Stimulated activated CD8-positive, alpha-beta memory T cell treated with anti-CD3 and anti-CD28 coated beads, Interleukin-4, amount 100 ng/mL, for 24 hours (primary cell): ENCODE results near the gene PRSS21.

Experiments
- DNase-seq: peaks from one replicate; pipeline ENCODE4 v3.0.0-alpha.2; 2020; ENCODE audit warnings: low read depth

The PRSS21 gene

DNA sequence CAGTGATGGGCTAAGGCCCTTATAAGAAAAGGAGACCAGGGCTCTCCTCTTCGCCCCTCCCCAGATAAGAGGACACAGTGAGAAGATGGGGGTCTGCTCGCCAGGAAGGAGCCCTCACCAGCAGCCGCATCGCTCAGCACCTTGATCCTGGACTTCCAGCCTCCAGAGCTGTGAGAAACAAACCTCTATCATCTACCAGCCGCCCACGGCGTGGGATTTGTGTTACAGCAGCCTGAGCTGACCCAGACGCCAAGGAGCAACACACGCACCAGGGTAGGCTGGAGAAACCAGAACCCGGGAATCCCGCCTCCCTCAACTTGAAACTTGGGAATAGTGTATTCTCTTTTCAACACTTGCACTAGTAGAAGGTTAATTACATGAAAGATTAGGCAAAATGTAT, 8.9 kb downstream of the PRSS21 start:
- no peak for DNase-seq

DNA sequence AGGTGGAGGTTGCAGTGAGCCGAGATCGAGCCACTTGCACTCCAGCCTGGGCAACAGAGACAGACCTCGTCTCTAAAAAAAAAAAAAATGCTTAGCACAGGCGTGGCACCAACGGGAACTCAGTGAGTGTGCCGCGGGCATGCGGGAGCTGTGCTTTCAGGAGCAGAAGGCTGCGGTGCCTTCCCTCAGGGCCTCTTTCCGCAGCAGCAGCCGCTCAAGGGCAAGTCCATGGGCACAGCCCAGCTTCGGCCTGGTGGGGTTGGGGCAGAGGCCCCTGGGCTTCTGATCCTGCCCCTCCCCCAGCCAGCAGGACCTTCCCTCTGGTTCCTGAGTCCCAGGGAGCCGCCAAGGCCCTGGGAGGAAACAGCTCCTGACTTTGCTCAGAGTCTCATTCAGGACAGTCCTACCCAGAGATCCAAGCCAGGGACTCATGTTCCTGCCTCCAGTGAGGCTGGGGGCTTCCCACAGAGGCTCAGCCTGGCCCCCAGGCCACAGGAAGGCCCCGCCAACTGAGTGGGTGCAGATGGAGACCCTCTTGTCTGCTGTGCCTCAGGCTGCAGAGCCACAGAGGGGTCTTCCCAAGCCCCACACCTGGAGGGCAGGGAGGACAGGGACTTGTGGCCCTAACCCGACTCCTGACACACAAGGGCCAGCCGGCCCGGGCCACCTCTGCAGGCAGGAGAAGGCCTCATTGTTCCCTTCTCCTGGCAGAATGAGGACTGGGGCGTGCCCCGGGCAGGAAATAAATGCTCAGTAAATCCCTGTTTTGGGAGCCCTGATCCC, 9.7 kb downstream of the PRSS21 start:
- no peak for DNase-seq

DNA sequence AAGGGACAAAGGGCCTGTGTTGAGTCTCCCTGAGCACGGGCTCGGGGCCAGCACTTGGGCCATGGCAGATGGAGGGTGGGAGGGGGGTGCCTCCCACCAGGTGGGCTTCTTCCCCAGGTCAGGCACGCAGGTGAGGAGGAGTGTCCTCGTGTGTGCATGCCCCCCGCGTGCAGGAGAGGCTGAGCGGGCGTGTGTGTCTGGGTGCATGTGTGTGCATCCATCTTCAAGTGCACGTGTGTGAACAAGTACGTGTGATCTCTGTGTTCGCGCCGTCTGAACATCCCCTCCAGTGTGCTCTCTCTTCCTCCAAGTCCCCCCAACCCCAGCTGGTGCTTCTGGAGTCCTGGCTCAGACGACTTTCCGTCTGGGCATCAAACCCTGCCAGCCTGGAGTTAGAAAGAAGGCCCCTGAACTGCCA, 10.3 kb downstream of the PRSS21 start:
- DNase-seq, result no peak

DNA sequence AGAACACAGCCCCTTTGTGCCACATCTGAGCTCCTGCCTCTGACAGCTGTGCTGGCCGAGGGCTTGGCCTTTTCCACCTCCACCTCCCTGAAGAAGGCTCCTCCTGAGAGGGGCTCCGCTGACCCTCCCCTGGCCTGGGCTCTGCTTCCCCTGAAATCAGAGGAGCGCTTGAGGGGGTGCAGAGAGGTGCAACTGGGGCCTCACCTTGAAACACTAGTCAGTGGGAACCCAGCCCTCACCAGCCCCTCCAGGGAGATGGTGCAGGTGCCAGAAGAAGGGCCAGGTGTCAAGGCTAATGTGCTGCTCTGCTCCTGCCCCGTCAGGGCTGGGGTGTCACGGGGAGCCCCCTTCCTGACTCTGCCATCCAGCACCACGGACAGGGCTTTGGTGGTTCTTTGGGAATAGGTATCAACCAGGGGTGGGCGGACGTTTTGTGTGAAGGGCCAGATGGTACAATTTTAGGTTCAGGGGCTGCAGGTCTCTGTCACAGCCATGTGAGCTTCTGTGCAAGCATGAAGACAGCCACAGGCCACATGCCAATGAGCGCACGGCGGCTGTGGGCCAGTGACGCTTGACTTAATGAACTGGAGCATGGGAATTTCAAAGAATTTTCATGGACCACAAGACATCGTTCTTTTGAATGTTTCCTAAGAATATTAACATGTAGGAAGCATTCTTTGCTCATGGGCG, 10.9 kb downstream of the PRSS21 start:
- DNase-seq, result no peak

DNA sequence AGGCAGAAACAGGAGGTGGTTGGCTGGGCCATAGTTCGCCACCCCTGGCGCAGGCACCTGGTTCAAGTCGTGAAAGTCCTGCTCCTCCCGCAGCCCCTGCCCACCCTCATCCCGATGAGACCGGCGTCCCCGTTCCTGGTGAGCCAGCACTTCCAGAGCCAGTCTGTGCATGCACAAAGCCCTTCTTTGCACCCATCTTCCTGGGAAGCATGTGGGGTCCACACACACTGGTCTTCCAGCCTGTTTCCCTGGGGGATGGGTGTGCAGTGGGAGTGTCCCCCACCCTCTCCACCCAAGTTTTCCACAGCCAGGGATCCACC, 11.4 kb downstream of the PRSS21 start:
- no peak for DNase-seq

DNA sequence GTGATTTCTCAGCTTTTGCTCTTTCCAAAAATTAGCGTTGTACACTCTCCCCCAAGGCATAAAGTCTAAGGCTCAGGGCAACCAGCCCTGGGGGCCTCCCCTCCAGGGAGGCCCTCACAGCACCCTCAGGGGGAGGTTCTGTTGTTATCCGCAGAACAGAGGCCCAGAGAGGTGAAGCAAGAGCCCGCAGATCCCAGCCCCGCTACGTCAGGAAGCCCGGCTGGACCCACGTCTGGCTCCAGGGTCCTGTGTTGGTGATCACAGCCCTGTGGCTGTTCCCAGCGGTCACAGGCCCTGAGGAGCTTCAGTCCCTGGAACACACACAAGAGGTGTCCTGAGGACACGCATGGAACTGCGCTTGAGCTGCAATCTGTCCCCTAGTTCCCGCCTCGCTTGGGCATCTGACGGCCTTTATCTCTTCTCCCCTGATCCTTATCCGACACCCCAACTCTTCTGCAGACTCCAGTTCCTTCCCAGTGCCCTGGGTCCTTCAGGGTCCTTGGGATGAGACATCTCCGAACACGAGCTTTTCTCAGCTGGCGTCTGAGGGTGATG, 11.9 kb downstream of the PRSS21 start:
- DNase-seq, result no peak

DNA sequence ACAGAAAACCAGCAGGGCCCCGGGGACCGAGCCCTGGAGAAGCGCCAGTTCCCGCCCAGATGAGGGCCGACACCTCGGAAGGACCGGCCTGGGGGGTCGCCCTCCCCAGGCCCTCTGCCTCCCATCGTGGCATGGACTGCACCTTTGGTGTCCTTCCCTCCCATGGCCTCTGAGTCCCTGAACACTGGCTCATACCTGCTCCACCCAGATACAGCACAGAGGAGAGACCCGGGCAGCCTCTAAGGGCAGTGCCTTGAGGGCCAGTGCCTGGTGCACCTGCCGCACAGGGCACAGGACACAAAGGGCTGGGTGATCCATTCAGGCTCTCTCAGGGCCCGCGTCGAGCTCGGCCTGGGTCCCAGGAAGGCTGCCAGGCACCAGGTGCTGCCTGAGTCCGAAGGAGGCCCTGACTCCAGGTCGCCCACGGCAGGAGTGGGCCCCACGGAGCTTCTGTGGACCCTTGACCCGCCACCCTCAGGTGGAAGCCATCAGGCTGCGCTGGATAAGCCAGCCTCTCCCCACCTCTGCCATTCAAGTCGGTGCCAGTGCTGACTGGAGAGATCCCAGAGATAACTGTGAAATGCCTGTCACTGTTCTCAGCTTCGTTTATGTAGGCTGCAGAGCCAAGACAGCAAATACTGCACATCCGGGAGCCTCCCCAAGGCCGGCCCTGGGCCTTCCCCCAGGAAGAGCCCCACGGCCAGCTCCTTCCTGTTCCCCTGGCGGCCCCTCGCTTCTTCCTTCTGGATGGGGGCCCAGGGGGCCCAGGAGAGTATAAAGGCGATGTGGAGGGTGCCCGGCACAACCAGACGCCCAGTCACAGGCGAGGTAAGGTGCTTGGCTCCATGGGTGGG, 12.7 kb downstream of the PRSS21 start, which contains the start of gene ZG16B:
Gene ZG16B, plus strand, starts transcription at position 803 of the 854 bp plus-strand sequence. CDS start 139 bp downstream, outside the sequence.
- no peak for DNase-seq

DNA sequence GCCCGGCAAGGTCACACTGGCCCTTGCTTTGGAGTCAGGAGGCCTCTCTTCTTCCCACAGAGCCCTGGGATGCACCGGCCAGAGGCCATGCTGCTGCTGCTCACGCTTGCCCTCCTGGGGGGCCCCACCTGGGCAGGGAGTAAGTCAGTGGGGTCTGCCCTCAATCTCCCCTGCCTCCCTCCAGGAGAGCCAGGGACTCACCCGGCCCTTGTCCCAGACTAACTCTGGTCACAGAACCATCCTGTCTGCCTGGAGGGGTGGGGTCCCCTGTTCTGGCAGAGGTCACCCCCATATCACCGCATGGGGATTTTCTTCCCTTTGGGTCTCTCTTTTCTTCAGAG, 13.3 kb downstream of the PRSS21 start:
- DNase-seq, result no peak

DNA sequence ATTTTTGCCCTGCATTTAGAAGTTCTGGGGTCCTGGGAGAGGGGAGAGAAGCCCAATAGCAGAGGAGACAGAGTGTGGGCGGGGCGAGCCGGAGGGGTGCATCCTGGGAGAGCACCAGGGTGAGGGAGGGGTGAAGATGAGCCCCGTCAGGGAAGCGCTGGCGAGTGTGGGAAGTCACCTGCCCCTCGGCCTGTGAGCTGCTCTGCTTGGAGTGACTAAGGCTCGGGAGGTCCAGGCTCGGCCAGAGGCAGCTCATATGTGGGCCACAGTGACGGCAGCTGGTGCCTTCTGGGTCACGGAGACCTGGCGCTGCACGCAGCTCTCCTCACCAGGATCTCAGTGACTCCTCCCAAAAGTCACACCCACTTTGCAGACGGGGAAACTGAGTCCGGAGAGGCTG, 14.2 kb downstream of the PRSS21 start:
- no peak for DNase-seq

DNA sequence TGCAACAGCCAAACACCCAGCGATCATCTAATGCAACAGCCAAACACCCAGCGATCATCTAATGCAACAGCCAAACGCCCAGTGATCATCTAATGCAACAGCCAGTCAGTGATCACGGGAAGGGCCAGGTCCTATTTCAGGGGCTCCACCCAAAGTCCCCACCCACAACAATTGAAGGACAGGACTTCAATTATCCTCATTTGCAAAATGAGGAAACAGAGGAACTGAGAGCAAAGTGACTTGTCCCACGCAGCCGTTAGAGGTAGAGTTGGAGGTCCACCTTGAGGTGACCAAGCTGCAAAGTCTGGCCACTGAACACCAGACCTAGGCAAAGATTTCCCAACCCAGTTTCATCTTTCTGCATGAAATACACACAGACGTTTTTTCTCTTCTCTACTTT, 16.7 kb downstream of the PRSS21 start:
- DNase-seq, result no peak

DNA sequence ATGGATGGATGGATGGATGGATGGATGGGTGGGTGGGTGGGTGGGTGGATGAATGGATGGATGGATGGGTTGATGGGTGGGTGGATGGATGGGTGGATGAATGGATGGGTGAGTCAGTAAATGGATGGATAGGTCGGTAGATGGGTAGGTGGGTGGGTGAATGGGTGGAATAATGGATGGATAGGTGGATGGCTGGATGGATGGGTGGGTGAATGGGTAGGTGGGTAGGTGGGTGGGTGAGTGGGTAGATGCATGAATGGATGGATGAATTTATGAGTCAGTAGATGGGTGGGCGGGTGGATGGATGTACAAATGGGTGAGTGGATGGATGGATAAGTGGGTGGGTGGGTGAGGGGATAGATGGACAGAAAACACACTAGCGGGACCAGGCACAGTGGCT, 17.9 kb downstream of the PRSS21 start:
- no peak for DNase-seq

DNA sequence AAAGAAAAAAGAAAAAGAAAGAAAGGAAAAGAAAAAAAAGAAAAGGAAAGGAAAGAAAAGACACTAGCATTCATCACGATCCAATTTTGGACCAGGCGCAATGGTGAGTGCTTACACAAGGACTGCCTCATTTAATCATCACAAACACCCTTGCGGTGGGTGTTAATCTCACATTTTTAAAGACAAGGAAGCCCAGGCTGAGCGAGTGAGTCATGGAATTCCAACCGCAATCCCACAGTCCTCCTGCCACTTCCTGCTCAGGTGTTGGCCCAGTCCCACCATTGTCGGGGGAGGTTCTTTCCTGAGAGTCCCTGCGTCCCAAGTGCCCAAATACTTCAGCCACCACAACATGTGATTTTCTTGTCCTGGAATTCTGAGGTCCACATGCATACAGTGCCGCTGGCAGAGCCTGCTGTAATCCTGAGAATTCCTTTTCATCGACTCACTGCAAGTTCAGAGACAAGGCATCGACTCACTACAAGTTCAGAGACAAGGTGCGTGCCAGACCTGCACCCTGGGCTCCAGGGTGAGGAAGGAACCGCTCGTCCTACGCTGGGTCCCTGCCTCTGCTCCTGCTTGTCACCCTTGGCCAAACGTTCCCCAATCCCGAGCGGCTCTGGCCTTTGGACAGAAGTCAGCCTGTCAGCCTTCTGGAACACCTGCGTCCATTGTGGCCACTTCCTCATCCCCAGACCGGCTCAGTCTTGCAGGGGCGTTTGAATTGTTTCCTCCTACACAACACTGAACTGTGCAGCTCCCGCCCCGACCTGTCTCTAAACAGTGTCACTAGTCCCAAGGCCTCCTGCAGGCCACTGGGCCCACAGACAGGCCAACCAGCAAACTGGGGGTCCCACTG, 18.8 kb downstream of the PRSS21 start:
- no peak for DNase-seq

DNA sequence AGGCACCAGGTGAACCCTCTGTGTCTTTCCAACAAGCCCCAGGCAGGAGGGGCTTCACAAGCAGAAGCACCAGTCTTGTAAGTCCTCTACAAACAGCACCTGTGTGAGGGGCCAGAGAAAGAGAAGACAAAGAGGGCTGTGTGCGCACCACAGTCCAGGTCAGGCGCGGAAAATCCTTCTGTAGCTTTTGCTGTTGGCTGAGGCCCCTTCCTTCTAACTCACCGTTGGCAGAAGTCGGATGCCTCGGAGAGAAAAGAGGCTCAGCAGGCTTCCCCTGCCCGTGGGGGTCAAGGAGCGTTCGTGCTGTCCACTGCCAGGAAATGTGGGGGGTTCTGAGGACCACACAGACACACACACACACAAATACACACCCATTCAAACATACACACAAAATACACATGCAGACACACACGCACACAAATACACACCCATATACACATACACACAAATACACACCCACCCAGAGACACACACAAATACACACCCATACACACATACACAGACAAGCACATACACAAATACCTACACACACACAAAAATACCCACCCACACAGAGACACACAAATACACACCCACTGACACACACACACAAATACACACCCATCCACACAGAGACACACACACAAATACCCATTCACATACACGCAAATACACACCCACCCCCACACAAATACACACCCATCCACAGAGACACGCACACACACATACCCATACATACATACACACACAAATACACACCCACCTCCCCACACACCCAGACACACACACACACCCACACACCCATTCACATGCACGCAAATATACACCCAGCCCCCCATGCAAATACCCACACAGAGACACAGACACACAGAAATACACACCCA, 19.8 kb downstream of the PRSS21 start:
- DNase-seq, result no peak

DNA sequence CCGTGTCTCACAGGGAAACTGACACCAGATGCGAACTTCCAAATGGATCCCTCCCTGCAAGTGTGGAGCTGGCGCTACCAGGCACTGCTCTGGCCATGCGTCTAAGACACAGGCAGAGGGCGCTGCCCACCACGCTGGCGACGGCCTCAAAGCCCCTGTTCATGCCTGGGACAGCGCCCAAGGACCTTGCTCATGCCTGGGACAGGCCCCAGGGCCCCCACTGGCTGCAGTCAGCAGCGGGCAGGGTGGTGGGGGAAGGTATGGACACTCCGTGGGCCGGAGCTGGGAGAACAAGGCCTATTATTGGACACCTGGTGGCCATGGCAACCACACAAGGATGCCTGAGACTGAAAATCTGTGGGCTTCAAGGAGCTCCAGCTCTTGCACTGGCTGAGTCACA, 21.9 kb downstream of the PRSS21 start:
- DNase-seq, result no peak

DNA sequence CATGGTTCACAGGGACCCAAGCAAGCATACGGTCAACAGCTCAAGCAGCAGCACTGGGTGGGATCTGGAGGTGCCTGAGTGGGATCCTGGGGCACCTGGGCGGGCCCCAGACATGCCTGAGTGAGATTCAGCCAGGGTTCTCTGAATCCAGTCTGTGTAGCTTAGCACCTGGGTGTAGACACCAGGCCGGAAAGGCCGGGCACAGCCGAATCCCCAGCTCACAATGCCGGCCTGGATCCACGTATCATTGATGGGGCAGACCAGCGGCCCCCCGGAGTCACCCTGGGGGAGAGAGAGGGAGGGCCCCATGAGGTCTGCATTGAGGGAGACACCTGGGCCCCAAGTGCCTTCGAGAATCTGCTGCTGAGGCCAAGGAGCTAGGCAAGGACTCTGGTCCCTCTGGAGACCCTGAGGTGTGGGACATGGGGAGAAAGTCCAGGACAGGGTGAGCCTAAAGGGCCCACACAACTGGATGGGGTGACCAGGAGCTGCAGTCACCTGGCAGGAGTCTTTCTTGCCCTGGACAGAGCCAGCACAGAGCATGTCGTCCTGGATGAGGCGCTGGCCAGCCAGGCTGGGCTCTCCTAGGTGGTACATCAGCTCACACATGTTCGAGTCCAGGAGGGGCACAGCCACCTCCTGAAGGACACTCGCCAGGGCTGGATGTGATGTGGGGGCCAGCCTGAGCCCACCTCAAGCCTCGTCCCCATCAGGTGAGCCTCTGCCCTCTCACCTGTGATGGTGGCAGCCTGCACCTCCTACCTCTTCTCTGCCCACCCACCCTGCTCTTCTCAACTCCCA, 22.8 kb downstream of the PRSS21 start:
- no peak for DNase-seq

DNA sequence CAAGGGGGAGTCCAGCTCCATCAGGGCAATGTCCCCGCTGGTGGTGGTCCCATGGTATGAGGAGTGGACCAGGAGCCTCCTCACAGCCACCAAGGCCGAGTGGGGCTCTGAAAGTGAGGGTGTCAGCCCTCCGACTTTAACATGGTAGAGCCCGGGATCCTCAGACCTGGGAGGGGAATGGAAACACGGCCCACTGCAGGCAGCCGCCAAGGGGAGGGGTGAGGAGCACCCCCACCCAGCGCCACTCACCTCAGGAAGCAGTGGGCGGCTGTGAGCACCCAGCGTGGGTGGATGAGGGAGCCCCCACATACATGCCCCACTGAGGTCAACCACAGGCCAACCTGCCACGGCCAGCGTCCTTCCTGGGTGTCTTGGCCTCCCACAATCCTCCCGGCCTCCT, 23.9 kb downstream of the PRSS21 start:
- no peak for DNase-seq

DNA sequence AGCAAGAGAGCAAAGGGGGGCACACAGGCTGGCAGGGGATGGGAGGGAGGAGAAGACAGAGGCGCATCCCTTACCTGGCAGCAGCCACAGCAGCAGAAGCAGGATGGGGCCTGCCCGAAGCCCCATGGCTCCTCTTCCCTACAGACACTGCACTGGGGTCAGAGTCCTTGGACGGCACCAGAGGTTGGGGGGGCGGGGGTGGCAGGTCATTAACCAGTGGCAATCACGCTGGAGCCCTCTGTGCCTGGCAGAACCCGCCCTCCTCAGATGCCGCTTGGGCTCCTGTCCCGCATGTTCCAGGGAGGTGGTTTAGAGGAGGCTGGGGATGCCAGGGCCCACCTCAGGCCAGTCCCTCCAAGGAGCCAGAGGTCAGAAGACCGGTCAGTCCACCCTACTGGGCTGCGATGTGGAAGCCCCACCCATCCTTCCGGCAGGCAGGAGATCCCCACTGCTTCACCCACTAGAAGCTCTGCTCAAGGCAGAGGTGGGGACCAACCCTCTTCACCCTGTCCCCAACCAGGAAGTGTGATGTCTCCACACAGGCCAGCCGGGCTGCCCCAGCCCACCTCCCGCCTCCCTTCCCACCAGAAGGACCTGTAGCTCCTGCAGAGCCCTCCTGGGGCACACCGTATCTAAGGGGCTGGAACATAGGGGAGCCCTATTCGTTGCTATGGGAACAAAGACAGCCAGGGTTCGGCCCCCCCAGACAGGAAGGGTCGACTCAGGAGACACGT, 24.7 kb downstream of the PRSS21 start:
- DNase-seq, result no peak

DNA sequence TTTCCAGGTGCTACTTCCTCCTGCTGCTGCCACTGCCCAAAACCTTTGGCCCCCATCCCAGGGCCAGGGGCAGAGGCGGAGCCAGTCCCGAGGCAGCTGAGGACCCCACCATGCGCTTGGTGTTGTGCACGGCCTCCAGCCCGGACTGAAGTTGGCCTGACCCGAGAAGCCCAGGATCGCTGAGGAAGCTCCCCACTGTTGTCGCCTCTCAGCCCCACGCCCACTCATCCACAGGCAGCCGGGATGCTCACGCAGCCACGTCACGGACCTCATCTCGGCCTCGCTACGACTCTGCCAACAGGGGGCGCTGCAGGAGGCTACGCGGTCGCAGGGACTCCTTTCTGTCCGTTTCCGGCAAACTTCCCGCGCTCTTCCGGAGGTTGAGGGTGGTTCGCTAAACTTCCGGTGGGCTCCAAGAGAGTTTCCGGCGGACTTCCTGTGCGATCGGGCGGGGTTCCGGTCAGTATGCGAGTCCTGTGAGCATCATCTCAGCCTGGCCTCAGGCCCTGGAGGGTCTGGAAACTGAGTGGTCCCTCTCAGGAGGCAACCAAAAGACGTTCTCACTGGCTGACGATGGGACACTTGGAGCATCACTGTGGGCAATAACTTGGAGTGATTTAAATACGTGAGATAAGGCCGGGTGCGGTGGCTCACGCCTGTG, 25.4 kb downstream of the PRSS21 start:
- DNase-seq, result peak; percentile 78

DNA sequence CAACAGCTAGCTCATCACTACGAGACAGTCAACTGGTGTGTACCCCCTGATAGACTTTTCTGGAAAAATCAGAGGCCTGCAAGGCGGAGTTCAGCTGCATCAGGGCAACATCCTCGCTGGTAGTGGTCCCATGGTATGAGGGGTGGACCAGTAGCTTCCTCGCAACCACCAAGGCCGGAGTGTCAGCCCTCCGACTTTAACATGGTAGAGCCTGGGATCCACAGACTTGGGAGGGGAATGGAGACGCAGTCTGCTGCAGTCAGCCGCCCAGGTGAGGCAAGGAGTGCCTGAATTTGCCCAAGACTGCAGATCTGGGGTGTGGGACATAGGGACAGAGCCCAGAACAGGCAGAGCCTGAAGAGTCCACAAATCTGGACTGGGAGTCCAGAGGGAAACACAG, 26.5 kb downstream of the PRSS21 start:
- no peak for DNase-seq
